Cerebellar cortex (tissue), 1 donor: ENCODE results near the gene BCKDHA.
"Not testable (repeated sequence)": the region's sequence is repeated elsewhere in the genome, so short reads cannot be mapped to it uniquely, and the experiment has no call there.

Experiments
- DNase-seq: peaks from one replicate; pipeline ENCODE4 v3.0.0-alpha.2; 2015; ENCODE audit warnings: low spot score

BCKDHA gene

DNA sequence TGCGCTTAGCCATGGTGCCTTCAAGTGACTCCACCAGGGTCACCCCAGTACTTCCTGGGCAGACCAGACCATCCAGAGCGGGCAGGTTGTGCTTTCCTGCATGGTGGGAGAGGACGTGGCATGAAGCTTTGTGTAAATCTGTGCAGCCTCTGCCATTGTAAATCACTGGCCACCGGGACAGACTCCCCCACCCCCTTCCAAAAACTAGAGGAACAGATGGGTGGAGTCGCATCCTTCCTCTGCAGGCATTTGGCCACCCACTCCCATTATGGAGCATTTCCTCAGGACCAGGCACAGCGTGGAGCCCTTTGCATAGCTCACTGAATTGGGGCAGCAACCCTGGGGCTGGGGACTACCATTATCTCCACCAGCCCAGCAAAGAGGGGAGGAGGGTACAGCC lies 8.2 kb downstream of the BCKDHA start:
- no peak for DNase-seq

DNA sequence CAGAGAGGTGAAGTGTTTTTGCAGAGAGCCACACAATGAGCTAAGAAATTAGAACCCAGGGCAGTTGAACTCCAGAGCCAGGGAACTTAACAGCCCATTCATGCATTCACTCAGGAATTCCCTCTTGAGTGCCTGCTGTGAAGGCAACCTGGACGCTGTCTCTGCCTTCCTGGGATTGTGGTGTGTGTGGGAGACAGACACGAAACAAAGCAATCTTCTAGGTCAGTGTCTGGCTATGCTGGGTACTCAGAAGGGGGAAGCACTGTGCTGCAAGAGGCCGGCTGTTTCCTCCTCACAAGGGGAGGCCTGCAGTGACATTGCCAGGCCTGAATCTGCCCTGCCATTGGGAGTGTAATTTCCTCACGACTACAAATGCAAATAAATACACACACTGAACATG lies 9.7 kb downstream of the BCKDHA start:
- no peak for DNase-seq

DNA sequence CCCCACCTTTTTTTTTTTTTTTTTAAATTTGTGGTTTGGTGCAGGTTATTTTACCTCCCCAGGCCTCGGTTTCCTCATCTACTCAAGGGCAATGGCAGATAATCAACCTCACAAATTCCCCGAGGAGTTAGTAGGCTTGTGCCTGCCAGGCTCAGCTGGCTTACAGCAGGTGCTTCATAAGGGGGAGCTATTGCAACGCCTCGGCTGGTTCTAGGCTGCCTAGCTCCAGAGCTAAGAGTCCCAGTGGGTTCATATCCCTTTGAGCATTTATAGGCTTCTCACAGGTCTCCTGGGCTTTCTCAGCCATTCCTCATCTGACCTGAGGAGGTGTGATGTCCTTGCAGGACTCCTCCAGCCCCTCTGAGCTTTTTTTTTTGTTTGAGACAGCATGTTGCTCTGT lies 10.6 kb downstream of the BCKDHA start:
- DNase-seq = no peak

DNA sequence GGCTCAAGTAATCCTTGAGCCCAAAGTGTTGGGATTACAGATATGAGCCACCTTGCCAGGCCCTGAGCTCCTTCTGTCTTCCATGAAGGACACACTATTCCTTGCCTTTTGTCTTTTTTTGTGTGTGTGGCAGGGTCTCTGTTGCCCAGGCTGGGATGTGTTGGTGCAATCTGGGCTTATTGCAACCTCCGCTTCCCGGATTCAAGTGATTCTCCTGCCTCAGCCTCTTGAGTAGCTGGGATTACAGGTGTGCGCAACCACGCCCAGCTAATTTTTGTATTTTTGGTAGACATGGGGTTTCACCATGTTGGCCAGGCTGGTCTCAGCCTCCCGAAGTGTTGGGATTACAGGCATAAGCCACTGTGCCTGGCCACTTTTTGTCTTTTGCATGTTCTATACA lies 11.2 kb downstream of the BCKDHA start:
- not testable (repeated sequence) for DNase-seq

DNA sequence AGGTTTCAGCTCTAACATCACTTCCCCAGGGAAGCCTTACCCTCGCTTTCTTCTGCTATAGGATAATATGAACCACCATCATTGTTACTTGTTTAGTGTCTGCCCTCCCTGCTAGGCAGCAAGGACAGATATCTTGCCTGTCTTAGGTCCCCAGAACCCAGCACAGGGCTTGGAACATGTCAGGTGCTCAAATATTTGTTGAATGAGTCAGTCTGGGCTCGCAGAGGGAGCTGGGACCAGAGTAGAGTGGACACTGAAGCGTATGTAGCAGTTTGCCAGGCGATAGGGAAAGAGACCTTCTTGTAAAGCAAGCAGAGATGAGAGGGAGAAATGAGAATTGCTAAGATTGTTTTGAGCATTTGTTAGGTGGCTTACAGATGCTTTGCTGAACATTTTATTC lies 11.7 kb downstream of the BCKDHA start:
- DNase-seq = no peak

DNA sequence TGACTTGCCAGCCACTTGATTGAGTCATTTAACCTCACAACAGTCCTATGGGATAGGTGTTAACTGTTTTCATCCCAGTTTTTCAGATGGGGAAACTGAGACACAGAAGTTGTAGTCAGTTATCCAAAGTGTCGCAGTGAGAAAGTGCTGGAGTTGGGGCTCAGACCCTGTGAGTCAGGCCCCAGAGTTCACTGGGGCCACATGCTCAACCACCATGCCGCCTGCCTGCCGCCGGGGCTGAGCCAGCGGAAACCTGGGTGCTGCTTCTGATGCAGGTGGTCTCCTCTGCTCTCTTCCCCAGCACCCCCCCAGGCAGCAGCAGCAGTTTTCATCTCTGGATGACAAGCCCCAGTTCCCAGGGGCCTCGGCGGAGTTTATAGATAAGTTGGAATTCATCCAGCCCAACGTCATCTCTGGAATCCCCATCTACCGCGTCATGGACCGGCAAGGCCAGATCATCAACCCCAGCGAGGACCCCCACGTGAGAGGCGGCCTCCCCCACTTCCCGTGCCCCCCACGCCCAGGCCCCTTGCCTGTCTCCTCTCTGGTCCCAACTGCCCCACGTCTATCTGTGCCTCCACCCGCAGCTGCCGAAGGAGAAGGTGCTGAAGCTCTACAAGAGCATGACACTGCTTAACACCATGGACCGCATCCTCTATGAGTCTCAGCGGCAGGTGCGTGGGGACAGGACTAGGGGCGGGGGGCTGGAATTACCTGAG lies 12.9 kb downstream of the BCKDHA start:
- no peak for DNase-seq

DNA sequence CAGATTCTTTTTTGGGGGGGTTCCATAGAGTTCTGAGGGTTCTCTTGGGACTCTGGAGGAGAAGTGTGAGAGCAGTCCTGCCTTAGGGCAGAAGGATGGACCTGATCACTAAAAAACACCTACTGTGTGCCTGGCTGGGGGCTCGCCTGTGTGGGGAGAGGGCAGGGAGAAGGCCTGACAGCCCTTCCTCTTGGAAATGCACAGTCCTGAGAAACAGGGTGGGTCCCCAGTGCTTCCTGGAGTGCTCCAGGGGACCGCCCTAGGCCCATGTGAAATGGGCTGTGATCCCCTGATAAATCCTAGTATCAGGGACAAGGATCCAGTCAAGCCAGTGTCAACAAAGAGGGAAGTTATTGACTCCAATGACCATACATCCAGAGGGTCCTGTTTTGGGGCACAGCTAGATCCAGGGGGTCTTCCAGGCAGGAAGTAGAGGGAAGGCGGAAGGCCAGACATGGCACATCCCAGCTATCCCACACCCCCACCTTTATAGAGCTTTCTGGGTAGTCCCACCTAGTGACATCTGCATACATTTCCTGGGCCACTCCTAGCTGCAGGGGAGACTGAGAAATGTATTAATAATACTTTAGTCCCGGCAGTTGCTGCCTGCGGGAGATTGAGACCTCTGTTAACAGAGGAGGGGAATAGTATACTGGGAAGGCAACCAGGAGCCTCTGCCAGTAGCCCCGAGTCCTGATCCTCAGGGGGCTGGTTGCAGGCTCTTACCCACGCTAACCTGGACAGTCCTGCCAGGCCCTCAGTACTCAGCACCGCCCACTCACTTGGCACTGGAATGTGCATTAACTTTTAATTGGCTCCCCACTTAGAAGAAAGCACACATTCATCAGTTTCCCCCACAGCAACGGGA lies 13.7 kb downstream of the BCKDHA start:
- DNase-seq = no peak

DNA sequence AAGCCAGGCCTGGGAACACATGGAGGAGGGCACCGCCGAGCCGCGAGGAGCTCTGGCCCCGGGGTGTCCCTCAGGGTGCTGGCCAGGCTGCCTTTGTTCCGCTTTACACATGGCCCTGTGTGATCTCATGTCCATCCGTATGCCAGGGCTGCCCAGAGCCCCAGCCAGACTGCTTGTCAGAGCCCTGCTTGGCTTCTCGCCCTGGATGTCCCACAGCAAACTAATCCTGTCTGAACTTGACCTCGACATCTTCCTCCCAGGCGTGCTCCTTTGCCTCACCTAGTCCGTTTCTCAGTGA lies 14.3 kb downstream of the BCKDHA start:
- DNase-seq = peak; percentile 48

DNA sequence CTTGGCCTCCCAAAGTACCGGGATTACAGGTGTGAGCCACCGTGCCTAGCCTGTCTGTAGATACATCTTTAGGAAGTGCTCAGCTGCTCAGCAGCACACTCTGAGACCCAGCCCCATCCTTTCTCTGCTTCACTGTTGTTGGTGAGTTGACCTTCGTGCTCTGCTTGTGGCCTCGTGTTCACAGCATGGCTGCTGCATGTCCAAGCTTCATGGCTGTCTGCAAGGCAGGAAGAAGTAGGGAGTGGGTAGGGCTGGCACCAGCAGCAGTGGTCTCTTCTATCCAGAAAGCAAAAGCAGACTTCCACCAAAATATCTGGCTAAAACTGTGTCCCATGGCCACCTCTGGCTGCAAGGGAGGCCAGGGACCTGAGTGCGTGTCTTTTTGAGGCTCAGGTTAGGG lies 15.3 kb downstream of the BCKDHA start:
- DNase-seq = no peak

DNA sequence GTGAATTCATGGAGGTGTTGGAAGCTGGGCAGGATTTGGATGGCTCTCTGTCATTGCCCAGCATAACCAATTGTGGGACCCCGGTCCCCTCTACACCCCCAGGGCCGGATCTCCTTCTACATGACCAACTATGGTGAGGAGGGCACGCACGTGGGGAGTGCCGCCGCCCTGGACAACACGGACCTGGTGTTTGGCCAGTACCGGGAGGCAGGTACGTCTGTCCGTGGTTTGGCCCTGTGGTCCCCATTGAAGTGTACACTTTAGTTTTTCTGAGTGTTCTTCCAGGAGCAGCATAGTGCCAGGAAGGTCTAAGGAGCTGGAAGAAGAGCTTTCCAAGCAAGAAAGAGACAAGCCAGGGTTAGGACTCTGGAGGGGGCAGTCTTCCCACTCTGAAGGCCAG lies 16.3 kb downstream of the BCKDHA start:
- no peak for DNase-seq

DNA sequence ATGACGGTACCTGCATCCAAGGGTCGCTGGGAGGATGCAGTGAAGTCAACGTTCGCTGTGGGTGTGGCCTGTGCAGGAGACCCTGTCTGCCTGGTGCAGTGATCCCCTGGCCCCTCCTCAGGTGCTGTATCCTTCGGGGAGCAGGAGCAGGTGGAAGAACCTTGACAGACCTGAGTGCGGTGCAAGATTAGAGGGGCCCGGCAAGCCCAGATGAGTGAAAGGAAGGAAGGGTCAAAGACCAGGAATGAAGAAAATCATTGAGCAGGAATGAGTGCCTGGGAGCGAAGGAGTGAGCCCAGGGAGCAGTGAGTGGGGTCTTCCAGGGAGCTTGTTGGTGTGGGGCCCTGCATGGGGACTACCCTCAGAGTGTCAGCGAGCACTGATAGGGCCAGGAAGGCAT lies 16.8 kb downstream of the BCKDHA start:
- no peak for DNase-seq

DNA sequence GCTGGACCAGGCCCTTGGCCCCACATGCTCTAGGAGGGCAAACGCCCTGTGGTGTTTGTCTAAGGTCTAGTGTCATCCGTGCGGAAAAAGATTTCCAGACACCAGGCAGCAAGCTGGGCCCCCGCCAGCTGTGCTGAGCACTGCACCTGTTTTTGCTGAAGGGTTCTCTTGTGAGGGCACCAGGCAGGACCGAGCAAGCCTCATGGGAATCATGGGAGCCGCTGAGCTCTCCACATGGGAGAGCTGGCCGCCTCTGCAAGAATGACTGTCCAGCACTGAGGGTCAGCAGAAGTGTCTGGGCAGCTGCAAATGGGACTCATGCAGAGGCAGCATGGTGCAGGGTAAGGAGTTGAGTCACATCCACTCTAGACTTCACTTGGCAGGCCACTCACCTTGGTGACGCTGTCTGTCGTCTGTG lies 17.5 kb downstream of the BCKDHA start:
- DNase-seq = no peak

DNA sequence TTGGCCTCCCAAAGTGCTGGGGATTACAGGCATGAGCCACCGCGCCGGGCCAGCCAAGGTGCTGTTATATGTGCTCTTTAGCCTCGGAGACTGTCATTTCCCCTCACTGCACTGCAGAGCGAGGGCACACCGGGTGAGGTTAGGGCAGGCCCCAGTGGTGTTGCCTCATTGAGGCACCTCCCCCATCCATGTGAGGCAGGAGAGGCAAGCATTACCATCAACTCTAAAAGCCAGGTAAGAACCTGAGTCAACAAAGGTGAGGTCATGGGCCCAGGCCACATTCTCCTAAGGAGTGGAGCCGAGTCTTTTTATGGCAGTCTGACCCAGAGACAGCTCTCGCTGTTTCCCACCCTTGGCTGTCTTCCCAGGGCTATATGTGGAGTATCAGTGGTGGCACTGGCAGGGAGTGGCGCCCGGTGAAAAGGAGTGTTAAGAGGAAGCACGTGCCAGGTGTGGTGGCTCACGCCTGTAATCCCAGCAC lies 18.6 kb downstream of the BCKDHA start:
- no peak for DNase-seq

DNA sequence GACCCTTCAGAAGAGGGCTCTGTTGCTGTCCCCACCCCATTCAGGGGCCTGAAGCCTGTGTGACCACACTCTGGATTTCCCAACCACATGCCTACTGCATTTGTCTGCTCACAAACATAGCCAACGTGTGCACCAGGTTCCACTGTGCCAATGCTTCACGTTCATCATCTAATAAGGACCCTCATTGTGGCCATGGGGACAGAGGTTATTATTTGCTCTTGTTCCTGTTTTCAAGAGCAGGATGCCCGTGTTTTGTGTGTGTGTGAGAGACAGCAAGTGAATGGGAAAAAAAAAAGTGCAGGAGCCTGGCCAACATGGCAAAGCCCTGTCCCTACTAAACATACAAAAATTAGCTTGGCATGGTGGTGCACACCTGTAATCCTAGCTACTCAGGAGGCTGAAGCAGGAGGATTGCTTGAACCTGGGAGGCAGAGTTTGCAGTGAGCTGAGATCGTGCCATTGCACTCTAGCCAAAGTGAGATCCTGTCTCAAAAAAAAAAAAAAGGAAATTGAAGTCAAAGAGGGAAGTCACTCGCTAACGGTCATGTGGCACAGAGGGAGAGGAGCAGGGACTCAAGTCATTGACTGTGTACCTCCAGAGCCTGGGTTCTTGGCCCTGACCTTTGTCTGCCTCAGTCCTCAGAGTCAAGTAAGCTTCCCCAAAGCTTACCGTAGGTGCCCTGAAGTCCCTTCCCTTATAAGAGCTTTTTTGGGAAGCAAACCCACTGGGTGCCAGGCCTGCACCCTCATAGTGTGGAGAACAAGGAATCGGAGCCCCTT lies 22.7 kb downstream of the BCKDHA start:
- DNase-seq = no peak

DNA sequence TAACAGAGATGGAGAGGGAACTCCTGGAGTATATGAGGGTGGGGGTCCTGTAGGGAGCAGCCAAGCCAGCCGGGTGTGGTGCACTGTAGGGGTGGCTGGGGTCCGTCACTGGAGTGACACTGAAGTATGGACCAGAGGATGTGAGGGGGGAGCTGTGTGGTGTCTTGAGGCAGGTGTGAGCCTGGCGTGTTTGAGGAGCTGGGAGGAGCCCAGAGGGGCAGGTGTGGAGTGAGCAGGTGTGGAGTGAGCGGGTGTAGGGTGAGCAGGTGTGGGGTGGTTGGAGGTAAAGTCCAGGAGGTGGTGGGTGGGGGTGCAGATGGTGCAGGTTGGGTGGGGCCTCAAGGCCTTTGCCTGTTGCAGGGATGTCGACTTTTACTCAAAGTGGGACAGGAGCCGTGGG lies 23.7 kb downstream of the BCKDHA start:
- no peak for DNase-seq

DNA sequence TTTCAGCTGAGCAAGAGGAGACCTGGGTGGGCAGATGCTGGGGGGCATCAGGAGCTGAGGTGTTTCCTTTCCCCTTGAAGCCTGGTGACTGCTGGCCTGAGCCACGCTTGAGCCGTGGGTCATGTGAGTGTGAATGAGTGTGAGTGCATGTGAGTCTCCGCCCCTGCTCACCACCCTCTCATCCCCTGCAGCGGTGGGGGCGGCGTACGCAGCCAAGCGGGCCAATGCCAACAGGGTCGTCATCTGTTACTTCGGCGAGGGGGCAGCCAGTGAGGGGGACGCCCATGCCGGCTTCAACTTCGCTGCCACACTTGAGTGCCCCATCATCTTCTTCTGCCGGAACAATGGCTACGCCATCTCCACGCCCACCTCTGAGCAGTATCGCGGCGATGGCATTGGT lies 24.4 kb downstream of the BCKDHA start:
- DNase-seq = no peak

DNA sequence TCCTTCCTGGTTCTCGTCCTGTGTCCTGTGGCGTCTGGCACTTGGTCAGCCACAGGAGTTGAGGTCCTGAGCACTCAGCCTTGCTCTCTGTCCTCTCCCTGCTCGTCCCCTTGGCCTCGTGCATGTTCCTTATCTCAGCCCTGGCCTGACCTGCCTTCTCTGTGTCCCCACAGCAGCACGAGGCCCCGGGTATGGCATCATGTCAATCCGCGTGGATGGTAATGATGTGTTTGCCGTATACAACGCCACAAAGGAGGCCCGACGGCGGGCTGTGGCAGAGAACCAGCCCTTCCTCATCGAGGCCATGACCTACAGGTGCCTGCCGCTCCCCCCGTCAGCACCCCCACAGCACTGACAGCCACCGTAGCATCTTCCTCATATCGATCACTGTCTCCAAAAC lies 24.8 kb downstream of the BCKDHA start:
- no peak for DNase-seq

DNA sequence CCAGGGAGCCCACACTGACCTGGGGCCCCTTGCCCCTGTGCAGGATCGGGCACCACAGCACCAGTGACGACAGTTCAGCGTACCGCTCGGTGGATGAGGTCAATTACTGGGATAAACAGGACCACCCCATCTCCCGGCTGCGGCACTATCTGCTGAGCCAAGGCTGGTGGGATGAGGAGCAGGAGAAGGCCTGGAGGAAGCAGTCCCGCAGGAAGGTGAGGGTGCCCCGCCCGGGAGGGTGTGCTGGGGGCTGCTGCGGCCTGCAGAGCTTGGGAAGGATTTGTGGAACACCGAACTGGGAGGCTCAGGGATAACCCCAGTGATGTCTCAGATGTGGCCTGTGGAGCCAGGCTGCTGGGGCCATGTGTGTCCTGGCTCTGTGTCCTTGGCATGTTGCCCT lies 25.3 kb downstream of the BCKDHA start:
- DNase-seq = no peak

DNA sequence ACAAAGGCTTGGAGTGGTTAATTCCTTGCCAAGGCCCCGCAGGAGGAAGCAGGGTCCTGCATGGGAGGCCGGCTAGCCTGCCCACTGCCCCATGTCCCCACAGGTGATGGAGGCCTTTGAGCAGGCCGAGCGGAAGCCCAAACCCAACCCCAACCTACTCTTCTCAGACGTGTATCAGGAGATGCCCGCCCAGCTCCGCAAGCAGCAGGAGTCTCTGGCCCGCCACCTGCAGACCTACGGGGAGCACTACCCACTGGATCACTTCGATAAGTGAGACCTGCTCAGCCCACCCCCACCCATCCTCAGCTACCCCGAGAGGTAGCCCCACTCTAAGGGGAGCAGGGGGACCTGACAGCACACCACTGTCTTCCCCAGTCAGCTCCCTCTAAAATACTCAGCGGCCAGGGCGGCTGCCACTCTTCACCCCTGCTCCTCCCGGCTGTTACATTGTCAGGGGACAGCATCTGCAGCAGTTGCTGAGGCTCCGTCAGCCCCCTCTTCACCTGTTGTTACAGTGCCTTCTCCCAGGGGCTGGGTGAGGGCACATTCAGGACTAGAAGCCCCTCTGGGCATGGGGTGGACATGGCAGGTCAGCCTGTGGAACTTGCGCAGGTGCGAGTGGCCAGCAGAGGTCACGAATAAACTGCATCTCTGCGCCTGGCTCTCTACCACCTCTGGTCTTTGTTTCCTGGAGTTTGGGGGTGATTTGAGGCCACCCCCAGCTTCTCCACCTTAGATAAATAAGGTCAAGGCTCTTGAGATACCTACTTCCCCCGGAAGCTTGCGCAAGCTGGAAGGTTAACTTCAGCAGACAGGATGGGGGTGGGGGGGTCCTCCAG lies 26.9 kb downstream of the BCKDHA start:
- DNase-seq = no peak

DNA sequence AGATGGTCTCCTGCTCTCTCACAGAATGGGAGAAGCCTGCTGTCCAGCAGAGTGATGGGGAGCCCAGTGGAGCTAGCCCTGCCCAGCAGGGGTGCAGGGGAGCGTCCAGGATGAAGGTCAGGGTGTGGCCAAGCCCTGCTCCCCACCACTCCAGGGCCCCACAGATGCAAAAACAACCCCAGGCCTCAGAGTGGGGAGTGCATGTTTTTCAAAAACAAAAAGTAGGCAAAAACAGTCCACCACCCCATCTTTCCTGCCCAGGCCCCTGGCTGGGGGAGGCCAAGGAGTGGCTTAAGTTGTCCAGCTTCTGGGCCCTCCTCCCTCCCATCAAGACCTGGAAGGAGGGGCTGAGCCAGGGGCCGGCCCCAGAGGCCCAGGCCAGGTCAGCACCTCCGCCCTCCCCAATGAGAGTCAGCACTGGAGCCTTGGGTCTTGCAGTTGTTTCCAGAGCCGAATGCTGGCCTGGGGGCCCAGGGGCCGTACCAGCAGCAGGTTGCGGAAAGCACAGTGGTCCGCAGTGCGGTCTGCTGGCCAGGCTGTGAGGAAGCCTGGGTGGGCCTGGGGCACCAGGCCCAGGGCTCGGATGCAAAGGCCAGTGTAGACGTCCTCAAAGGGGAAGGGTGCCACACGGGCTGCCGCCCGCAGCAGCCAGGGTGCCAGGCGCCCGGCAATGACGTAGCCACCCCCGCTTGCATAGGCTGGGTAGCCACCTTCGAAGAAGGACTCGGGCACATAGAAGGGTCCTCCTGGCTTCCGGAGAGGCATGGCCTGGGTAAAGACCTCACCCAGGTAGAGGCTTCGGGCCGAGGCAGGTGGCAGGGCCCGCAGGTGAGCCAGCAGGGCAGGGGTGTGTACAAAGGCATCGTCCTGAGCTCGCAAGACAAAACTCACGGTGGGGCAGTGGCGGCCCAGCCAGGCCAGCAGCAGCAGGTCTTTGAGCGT lies 27.8 kb downstream of the BCKDHA start:
- DNase-seq = no peak
